Activated CD4-positive, CD25-positive, alpha-beta regulatory T cell (primary cell): ENCODE results near the gene INTS15.
"Not testable (repeated sequence)": the region's sequence is repeated elsewhere in the genome, so short reads cannot be mapped to it uniquely, and the experiment has no call there.

Experiments
- DNase-seq, 4 experiments: peaks; one replicate each; lab custom pipeline; 2025; lab: John Stamatoyannopoulos, UW

INTS15 gene

GRCh38 chr7:6589829-6590644, at the start of gene INTS15:
INTS15 (plus strand) TSS chr7:6590021; CDS start chr7:6590284, 263 bp downstream.
- peak; percentile 61 to 76 (median 70) for DNase-seq

DNA sequence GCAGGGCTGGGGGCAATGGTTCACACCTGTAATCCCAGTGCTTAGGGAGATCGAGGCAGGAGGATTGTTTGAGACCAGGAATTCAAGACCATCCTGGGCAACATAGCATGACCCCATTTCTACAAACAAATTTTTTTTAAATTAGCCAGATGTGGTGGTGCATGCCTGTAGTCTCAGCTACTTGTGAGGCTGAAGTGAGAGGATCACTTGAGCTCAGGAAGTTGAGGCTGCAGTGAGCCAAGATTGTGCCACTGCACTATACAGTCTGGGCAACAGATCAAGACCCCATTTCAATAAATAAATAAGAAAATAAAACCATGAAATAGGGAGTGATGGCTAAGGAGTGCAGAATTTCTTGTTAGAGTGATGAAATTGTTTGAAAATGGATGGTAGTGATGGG, 47.5 kb upstream of the INTS15 start:
- DNase-seq, result no peak

- DNase-seq, result no peak
Observed at GRCh38 chr7:6545398-6546126, 44.3 kb upstream of the INTS15 start.

DNA sequence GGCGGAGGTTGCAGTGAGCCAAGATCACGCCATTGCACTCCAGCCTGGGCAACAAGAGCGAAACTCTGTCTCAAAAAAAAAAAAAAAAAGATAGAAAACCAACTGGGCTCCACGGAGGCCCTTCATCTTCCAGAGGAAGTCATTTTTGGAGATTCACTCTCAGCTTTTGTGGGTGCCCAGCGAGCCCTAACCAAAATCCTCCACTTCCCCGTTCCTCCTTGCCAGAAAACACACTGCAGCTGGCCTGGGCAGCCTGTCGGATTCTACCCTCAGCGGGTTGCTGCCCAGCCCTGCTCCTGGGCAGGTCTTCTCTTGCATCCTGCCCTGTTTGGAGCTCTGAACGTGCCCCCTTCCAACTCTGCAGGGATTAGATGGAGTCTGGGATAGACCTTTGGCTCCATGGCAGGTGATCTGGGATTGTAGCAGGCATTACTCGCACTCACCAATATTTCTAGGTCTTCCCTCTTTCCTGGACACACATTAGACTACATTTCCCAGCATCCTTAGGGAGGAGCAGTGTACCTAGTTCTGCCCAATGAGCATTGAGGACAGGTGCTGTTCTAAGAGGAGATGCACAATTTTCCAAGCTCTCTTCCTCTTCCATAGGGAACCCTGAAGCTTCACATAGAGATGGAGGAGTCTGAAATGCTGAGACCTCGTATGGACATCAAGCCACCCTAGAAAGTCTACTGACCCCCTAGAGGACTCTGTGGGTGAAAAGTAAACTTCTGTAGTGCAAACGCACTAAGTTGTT, 43.1 kb upstream of the INTS15 start:
- DNase-seq, result no peak

DNA sequence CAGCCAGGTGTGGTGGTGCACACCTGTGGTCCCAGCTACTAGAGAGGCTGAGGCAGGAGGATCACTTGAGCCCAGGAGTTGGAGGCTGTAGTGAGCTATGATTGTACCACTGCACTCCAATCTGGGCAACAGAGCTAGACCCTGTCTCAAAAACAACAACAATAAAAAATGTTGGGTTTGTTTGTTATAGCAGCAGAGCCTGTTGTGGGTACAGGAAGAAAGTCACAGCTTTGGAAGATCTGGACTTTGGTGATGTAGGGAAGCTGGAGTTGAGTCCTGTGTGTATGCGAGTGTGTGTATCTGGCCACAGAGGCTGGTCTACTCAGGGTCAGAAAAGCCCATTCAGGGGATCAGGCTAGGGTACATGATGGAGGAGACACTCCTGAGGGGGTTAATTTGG, 42.4 kb upstream of the INTS15 start:
- no peak for DNase-seq

- DNase-seq, result no peak
Observed at GRCh38 chr7:6551016-6551511, 38.8 kb upstream of the INTS15 start, which contains the start of gene GRID2IP. GRID2IP (minus strand) TSS chr7:6551461; CDS start chr7:6551436, 25 bp downstream.

DNA sequence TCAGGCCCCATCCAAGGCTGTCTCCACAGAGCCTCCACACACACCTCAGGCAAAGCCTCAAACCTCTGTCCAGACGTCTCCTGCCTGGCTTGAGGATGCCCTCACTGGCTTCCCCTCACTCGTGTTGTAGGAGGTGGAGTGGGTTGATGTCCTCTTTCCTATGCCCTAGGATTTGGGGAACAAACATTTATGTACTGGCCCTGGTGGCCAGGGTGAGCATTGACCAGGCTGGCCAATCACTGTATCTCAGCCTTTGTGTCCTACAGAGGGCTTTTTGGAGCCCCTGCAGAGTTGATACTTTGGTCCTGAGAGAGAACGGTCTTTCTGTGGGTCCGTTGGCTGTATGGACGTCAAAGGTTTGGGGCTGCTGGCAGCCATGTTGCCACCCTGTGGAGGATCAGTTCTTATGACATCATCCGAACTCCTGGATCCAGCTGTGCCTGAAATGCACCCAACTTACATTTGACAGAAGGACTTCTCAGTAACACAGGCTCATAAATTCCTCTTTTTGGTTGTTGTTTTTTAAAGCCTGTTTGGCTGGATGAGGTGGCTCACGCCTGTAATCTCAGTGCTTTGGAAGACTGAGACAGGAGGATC, 36.3 kb upstream of the INTS15 start:
- no peak for DNase-seq

DNA sequence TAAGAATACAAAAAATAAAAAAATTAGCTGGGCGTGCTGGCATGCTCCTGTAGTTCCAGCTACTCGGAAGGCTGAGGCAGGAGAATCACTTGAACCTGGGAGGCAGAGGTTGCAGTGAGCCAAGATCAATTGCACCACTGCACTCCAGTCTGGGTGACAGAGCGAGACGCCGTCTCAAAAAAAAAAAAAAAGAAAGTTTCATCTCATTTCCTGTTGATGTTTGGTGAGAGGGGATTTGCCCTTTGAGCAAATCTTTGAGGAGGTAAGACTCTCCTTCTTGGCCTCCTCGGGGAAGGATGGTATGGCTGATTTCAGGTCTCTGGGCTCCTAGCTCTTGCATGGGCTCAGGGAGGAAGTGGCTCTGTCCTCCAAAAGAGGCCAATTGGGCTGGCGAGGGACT, 35.0 kb upstream of the INTS15 start:
- no peak for DNase-seq

GRCh38 chr7:6556196-6556595, 33.6 kb upstream of the INTS15 start:
- DNase-seq, result no peak

- DNase-seq, result no peak
Observed at GRCh38 chr7:6558837-6559236, 31.0 kb upstream of the INTS15 start.

- DNase-seq, result no peak
Observed at GRCh38 chr7:6559896-6560295, 29.9 kb upstream of the INTS15 start.

DNA sequence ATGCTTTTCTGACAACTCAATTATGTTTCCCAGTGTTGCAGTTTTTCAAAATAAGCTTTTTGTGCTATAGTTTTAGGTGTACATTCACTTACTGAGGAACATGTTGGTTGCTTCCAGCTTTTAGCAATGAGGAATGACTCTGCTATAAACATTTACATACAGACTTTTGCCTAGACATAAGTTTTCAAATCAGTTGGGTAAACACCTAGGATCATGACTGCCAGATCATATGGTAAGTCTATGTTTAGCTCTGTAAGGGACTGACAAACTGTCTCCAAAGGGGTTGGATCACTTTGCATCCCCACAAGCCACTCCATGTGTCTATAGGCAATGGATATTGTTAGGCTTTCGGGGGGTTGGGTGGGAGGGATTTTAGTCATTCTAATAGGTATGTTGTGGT, 27.7 kb upstream of the INTS15 start:
- DNase-seq, result no peak

DNA sequence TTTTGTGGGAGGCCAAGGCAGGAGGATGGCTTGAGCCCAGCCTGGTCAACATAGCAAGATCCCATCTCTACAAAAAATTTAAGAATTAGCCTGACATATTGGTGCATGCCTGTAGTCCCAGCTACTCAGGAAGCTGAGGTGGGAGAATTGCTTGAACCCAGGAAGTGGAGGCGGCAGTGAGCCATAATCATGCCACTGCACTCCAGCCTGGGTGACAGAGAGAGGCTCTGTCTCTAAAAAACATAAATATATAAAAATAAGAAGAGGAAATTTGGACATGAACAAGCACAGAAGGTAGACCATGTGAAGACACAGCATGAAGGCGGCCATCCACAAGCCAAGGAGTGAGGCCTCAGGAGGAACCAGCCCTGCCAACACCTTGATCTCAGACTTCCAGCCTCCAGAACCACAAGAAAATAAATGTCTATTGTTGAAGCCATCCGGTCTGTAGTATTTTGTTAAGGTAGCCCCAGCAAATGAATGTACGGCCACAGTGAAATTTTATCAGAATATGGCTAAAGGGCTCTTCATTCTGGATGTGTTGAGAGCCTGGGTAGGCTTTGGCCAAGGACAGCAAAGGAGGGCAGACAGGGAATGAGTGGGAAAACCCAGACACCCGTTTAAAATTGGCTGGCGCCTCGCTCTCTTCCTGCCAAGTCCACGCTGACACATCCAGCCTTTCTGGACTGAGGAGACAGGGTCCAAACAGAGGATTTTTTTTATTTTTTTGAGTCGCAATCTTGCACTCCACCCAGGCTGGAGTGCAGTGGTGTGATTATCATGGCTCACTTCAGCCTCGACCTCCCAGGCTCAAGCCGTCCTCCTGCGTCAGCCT, 25.7 kb upstream of the INTS15 start:
- DNase-seq, result no peak

- DNase-seq, result no peak
Observed at GRCh38 chr7:6565655-6566054, 24.2 kb upstream of the INTS15 start.

- DNase-seq, result no peak
Observed at GRCh38 chr7:6567886-6568285, 21.9 kb upstream of the INTS15 start.

DNA sequence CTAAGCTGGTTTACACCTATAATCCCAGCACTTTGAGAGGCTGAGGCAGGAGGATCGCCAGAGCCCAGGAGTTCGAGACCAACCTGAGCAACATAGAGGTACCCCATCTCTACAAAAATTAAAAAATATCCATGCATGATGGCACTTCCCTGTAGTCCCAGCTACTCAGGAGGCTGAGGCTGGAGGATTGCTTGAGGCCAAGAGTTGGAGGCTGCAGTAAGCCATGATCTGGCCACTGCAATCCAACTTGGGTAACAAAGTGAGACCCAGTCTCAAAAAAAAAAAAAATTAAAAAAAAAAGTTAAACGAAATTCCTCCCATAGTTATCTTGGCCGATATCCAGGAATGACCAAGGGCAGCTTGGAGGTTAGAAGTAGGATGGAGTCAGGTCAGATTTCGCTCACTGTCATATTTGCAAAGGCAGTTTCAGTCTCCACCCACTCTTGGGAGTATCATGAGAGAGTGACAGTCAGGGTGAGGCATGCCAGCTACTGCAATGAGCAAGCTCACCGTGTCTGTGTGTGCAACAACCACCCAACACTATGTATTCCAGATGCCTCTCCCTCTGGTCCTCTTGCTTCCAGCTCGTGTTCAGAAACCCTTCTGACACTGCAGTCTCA, 18.6 kb upstream of the INTS15 start:
- DNase-seq, result no peak

DNA sequence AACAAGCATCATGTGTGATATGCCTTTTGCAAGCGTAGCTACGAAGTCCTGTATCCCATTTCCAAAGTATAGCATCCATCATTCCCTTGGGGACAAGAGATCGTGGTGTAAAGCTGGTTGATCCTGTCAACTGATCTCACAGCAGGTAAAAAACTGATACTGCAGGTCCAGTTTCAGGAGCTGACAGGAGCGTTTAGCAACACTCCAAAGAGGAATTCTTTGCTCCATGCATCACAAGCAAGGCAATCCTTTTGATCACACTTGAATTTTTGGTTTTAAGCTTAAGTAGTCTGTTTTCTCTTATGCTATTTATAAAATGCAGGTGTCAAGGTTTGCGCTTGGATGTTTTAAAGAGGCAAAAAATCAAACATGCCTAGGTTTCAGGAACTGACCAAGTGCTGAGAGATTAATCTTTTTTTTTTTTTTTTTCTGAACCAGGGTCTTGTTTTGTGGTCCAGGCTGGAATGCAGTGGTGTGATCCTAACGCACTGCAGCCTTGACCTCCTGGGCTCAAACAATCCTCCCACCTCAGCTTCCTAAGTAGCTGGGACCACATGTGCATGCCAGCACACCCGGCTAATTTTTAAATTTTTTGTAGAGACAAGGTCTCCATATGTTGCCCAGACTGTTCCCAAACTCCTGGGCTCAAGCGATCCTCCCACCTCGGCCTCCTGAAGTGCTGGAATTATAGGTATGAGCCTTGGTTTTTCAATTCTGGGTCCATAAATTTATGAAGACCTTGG, 14.4 kb upstream of the INTS15 start:
- no peak for DNase-seq

DNA sequence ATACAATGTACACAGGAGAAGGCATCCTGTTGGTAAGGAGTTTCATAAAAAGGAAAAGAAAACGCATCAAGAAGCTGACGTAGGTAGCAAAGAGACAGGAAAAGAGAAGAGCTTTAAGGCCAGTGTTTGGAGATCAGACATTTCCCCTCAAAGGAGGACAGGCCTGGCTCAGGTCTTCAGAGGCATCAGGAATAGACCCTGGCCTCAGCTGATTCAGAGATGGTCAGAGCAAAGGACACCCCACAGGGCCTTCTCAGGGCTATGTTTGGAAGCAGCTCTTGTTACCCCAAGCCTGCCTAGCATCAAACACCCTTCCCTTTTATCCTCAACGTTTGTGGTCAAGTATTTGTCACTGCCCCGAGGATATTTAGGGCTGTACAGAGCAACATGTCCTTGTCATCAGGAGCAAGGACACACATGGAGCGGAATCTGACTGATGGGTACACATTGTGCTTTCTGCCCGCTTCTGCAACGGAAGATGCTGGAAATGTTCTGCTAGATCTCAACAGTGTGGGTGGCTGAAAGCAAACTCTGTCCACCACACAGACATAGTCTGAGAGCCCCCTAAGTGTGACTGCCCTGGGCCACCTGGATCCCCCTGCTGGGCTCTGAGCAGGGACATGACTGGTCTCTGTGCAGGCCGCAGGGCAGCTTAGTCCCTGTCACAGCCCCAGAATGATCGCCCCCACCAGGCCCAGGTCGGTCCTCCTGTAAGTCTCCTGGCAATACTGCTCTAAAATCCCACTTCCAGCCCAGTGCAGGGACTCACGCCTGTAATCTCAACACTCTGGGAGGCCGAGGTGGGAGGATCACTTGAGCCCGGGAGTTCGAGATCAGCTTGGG, 13.6 kb upstream of the INTS15 start:
- DNase-seq, result no peak

- not testable (repeated sequence) for DNase-seq
Observed at GRCh38 chr7:6576867-6577368, 12.9 kb upstream of the INTS15 start.
